Gastroesophageal sphincter (tissue), 4 donors: ENCODE measurements around the gene TBX21. TPM values are rescaled to one million over a fixed set of nuclear protein-coding genes. Genes with fewer than 3 reads are reported as not detected.

Source experiments
- ATAC-seq: fragments of 150-250 bp; one replicate; pipeline ENCODE4 v1.9.1; 2016; ENCODE audit warnings: mild to moderate bottlenecking, moderate library complexity
- H3K27ac ChIP-seq, 4 donors: fragments of 200-600 bp; sonication (generic) in 3 of 4; 1 replicate in 3 of 4; 2 replicates in 1 of 4; pipeline ENCODE4 v1.5.1; 2016 to 2019
- H3K27me3 ChIP-seq: fragments of 200-600 bp; sonication (generic); one replicate; pipeline ENCODE4 v1.5.1; 2019
- H3K36me3 ChIP-seq, 2 donors: fragments of 200-600 bp; sonication (generic); one replicate each; pipeline ENCODE4 v1.5.1; 2019; ENCODE audit warnings: control low read depth in 1 of 2
- H3K4me1 ChIP-seq, 3 donors: fragments of 200-600 bp; sonication (generic); 1 replicate in 2 of 3; 2 replicates in 1 of 3; pipeline ENCODE4 v1.5.1; 2016 to 2019; ENCODE audit warnings: control low read depth in 2 of 3
- H3K4me3 ChIP-seq, 2 donors: fragments of 200-600 bp; sonication (generic); one replicate each; pipeline ENCODE4 v1.5.1; 2019; ENCODE audit warnings: mild to moderate bottlenecking in 1 of 2, moderate library complexity in 1 of 2
- H3K9me3 ChIP-seq, 3 donors: fragments of 200-600 bp; sonication (generic); one replicate each; pipeline ENCODE4 v1.5.1; 2017 to 2019; ENCODE audit warnings: control low read depth in 2 of 3
- EP300 ChIP-seq: sonication (generic); formaldehyde crosslinking; IDR thresholded peaks from one replicate; pipeline ENCODE4 v1.6.1; 2017; ENCODE audit warnings: antibody characterized with exemption, mild to moderate bottlenecking
- POLR2A ChIP-seq, 2 donors: fragments of 450-650 bp; IDR thresholded peaks; one replicate each; pipeline ENCODE4 v1.6.1; 2017; ENCODE audit warnings: antibody characterized with exemption in 2 of 2, mild to moderate bottlenecking in 2 of 2, moderate library complexity in 1 of 2
- POLR2AphosphoS5 ChIP-seq: sonication (generic); formaldehyde crosslinking; IDR thresholded peaks from one replicate; pipeline ENCODE4 v1.6.1; 2017; ENCODE audit warnings: antibody characterized with exemption
- WGBS, 2 donors: methylation state at CpG; one replicate each; pipeline ENCODE4 v1.1.5; 2018; ENCODE audit warnings: low coverage in 1 of 2; 5-methylcytosine and 5-hydroxymethylcytosine counted together
- total RNA-seq, 4 donors: library from RNA; depleted of rRNA; stranded (reverse); fragments of >200 nt; gene quantifications; one replicate each; pipeline ENCODE4 v1.1.0, GENCODE V29; 2016
- TF ChIP-seq, protein P1 (sequence below), 4 experiments: fragments of 200-600 bp in 2 of 4; fragments of 450-650 bp in 2 of 4; sonication (generic) in 1 of 4; IDR thresholded peaks; one replicate each; pipeline ENCODE4 v1.5.1; 2017 to 2019; ENCODE audit warnings: antibody characterized with exemption in 4 of 4, mild to moderate bottlenecking in 2 of 4, moderate library complexity in 2 of 4

Gene TBX21
- total RNA-seq, 4 donors from 2014 or later = 0.94 to 1.1 TPM; not detected in 2

DNA sequence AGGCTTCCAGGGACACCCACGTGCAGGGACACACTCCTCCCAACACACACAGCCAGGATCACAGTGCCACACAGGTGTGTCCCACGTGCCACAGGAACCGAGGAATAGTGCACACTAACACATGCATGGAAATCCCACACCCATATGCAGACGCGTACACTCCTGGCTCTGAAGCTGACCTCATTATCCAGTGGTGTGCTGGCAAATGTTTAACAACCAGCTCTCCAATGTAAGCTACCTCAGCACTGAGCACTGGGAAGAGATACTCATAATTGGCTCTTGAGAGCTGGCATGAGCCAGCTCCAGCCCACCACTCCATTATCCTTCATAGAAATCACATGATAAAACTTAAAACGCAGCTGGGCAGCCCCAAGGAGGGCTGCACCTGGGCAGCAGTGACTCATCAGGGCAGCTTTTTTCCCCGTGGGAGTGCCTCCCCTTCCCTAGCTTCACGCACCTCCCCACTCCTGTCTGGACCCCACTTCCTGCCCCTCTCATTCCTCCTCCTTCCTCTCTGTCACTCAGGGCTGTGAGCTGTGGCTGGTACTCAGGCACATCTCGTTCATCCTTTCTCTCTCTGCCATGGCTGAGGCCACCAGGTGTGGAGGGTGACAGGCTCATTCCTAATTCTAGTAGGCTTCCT, 14.9 kb upstream of the TBX21 start:
- Histone ChIP-seq H3K27ac (no peak overlapping the region), H3K27me3 (peaks cover 91% of the 10 kb centered on the region), H3K9me3 (no peaks in the 10 kb centered on the region), H3K4me1 (peaks cover 0 to 14% (median 8%) of the 10 kb centered on the region in 3 donors), H3K36me3 (no peaks in the 10 kb centered on the region), H3K4me3 (no peak overlapping the region)
- WGBS, 2 donors = 28 to 32% methylated on average over 5 to 7 of the region's 9 CpGs
- no peak for ATAC-seq
- TF ChIP-seq POLR2A (IDR thresholded peaks at IDR 0.05) (no peak), EP300 (no peak), POLR2AphosphoS5 (no peak)
- TF ChIP-seq, protein P1, sequence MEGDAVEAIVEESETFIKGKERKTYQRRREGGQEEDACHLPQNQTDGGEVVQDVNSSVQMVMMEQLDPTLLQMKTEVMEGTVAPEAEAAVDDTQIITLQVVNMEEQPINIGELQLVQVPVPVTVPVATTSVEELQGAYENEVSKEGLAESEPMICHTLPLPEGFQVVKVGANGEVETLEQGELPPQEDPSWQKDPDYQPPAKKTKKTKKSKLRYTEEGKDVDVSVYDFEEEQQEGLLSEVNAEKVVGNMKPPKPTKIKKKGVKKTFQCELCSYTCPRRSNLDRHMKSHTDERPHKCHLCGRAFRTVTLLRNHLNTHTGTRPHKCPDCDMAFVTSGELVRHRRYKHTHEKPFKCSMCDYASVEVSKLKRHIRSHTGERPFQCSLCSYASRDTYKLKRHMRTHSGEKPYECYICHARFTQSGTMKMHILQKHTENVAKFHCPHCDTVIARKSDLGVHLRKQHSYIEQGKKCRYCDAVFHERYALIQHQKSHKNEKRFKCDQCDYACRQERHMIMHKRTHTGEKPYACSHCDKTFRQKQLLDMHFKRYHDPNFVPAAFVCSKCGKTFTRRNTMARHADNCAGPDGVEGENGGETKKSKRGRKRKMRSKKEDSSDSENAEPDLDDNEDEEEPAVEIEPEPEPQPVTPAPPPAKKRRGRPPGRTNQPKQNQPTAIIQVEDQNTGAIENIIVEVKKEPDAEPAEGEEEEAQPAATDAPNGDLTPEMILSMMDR (IDR thresholded peaks at IDR 0.05) = no peak

DNA sequence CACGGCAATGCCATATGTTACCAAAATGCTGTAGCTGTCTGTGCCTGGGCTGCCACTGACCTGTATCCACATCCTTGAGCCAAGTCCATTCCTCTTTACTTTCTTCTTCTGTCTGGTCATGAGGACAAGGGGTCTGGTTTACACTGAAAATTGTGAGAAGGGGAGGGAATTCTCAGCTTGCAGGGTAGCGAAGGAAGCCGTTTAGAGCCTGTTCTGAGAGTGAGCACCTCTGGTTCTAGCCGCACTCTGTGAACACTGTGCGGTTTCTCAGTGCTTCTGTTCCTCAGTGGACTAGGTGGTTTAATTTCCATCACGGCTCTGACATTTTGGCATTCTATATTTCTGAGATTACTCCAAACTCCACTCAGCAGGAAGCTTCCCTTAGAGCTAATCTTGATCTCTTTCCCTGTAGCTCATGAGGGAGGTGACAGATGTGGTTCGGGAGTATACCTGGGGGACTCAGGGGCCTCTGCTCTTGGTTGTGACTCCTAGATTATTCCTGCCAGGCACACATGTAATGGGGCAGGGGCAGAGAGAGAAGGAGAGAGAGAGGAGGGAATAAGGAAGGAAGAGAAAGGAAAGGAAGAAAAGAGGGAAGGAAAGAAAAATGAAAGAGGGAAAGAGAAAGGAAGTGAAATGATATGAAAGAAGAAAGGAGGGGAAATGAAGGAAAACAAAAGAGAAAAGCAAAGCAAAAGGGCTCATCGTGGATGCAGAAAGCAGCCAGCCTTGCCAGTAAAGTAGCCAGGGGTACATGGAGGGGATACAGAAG, 14.2 kb upstream of the TBX21 start:
- no peak for TF ChIP-seq POLR2AphosphoS5
- TF ChIP-seq POLR2A (IDR thresholded peaks at IDR 0.05) = no peak
- TF ChIP-seq, protein P1 (IDR thresholded peaks at IDR 0.05) = no peak
- TF ChIP-seq EP300 = no peak
- 47 to 63% methylated on average over 2 to 6 of the region's 8 CpGs for WGBS, 2 donors
- peaks cover 89% of the 10 kb centered on the region for H3K27me3 ChIP-seq

DNA sequence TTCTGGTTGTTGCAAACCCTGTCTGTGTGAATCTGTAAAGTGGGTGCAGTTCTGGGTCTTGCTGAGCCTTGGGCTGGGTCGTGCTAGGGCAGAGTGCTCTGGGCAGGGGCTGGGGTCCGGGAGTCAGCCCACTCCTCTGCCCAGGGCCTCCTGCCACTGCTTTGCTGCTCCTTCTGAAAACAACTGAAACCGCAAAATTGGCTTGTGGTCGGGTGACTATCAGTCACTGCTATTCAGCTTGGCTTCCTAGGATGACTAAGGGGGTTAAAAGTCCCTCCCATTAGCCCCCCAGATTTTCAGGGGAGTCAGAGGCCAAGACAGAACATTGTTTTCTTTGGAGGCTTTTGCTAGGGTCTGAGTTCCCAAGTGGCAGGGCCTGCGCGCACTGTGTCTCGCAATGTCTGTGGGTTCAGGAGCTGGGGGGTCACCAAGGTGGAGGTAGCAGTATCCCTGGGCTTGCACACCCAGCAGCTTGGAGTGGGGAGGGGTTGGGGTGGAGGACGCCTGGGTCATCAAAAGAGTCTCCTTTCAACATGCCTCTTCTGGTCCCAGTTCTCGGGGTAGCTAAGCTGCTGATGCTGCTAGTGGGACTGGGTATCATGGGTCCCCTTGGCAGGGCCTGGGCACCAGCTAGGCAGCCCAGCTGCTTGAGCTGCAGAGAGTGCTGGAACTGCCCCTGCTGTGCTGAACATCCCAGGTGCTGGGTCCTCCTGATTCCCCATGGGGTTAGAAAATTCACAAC, 13.5 kb upstream of the TBX21 start:
- Histone ChIP-seq H3K9me3 (no peaks in the 10 kb centered on the region), H3K27ac (no peak overlapping the region), H3K4me1 (peaks cover 0 to 14% (median 8%) of the 10 kb centered on the region in 3 donors), H3K36me3 (no peaks in the 10 kb centered on the region), H3K27me3 (peaks cover 89% of the 10 kb centered on the region), H3K4me3 (no peak overlapping the region)
- ATAC-seq = no peak
- 58% methylated on average over 3 of the region's 9 CpGs; no CpG with 5 or more reads in 1 of the 2 donors for WGBS, 2 donors
- TF ChIP-seq EP300 = no peak
- no peak for TF ChIP-seq POLR2A (IDR thresholded peaks at IDR 0.05)
- no peak for TF ChIP-seq POLR2AphosphoS5
- TF ChIP-seq, protein P1 (IDR thresholded peaks at IDR 0.05) = no peak

More for the DNA sequence above, 14.2 kb upstream of the TBX21 start:
- no peak overlapping the region for H3K4me3 ChIP-seq
- ATAC-seq = no peak
- no peaks in the 10 kb centered on the region for H3K36me3 ChIP-seq
- H3K27ac ChIP-seq = no peak overlapping the region
- H3K9me3 ChIP-seq = no peaks in the 10 kb centered on the region
- peaks cover 0 to 14% (median 8%) of the 10 kb centered on the region in 3 donors for H3K4me1 ChIP-seq

DNA sequence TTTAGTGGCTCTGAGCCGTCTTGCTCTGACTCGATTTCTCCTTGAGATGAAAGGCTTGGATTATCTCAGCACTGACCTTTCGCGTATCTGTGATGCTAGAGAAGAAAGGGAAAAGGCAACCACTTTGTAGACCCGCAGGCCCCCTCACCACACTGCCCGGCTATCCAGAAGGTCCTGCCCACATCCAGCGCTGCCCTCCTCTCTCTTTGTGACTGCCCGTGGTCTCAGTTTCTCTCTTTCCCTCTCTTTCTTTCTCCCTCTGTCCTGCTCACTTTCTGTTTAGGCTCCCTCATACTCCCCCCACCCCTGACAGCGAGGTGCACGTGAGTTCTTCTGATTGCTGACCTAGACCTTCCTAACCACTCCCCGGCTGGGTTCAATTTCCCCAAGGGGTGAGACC, 12.8 kb upstream of the TBX21 start:
- Histone ChIP-seq H3K4me1 (peaks cover 0 to 14% (median 8%) of the 10 kb centered on the region in 3 donors), H3K36me3 (no peaks in the 10 kb centered on the region), H3K4me3 (no peak overlapping the region), H3K27me3 (peaks cover 89% of the 10 kb centered on the region), H3K9me3 (no peaks in the 10 kb centered on the region), H3K27ac (no peak overlapping the region)
- WGBS, 2 donors = 32 to 40% methylated on average over 5 to 8 of the region's 11 CpGs
- no peak for ATAC-seq
- no peak for TF ChIP-seq POLR2AphosphoS5
- TF ChIP-seq, protein P1 (IDR thresholded peaks at IDR 0.05) = no peak
- no peak for TF ChIP-seq POLR2A (IDR thresholded peaks at IDR 0.05)
- TF ChIP-seq EP300 = no peak
